ENCODE data around the gene DOCK1. TPM values are rescaled to one million over a fixed set of nuclear protein-coding genes. Genes with fewer than 3 reads are reported as not detected.

The DOCK1 gene
- total RNA-seq, 2 donors from 2014 or later = 41.2 to 56.0 TPM

DNA sequence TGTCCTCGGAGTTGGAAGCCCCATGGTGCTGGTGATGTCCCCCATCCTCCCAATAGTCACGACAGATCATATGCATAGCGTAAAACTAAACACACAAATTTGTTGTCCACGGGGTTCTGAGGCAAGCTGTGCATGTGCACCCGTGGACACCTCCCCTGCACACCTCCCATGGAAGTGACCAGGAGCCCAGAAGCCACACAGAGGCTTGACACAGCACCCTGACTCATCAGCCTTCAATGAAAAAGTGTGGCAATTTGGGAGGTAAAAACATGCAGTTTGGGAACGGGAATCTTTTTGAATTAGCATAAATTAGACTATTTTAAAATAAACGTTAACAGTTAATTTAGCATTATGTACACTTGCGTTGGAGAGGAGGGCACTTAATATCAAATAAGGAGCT is 554.7 kb downstream of the DOCK1 start:
- intact Hi-C loops (cut with DNase I) = no loop called here
- no peaks in the 10 kb centered on the region for H3K9me3 ChIP-seq
- no peaks in the 10 kb centered on the region for H3K4me1 ChIP-seq (replicated peaks)
- H3K36me3 ChIP-seq = no peaks in the 10 kb centered on the region
- 78% methylated on average over 8 of the region's 8 CpGs for WGBS
- no peak for DNase-seq (ENCODE audit: low spot score)
- H3K4me3 ChIP-seq = no peak overlapping the region
- TF ChIP-seq POLR2AphosphoS5 (IDR thresholded peaks at IDR 0.05) (no peak), POLR2A (IDR thresholded peaks at IDR 0.05) (no peak)
- TF ChIP-seq, protein P1, sequence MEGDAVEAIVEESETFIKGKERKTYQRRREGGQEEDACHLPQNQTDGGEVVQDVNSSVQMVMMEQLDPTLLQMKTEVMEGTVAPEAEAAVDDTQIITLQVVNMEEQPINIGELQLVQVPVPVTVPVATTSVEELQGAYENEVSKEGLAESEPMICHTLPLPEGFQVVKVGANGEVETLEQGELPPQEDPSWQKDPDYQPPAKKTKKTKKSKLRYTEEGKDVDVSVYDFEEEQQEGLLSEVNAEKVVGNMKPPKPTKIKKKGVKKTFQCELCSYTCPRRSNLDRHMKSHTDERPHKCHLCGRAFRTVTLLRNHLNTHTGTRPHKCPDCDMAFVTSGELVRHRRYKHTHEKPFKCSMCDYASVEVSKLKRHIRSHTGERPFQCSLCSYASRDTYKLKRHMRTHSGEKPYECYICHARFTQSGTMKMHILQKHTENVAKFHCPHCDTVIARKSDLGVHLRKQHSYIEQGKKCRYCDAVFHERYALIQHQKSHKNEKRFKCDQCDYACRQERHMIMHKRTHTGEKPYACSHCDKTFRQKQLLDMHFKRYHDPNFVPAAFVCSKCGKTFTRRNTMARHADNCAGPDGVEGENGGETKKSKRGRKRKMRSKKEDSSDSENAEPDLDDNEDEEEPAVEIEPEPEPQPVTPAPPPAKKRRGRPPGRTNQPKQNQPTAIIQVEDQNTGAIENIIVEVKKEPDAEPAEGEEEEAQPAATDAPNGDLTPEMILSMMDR (IDR thresholded peaks at IDR 0.05) = no peak
- no peaks in the 10 kb centered on the region for H3K27me3 ChIP-seq (replicated peaks; ENCODE audit: insufficient read depth)
- H3K27ac ChIP-seq = no peak overlapping the region

DNA sequence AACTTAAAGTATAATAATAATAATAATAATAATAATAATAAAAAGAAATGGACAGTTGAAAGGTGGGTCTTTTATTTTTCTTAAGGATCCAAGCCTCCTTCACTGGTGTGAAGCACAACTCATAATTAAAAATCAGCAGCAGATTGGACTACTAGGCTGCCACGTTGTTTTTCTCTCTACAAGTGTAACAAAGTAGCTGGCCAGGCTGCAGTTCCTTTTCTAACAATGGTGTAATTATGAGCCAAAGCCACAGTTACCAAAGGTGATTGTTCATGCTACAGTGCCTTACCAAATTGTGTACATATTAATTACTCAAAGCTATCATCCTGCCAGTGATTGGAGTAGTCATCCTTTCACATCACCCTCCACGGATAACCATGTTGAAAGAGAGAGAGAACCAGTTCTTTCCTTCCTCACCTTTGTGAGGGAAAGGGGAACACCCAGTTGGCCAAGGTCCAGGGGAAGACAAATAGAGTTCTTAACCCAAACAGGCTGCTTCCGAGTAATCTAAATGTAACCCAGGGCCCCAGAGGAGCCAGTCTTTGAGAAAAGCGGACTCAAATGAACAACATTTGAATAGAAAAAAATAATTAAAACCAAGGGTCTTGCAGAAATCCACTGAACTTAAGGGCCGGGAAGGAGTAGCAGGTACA is 557.5 kb downstream of the DOCK1 start:
- Histone ChIP-seq H3K27me3 (replicated peaks; ENCODE audit: insufficient read depth) (no peaks in the 10 kb centered on the region), H3K27ac (no peak overlapping the region), H3K36me3 (no peaks in the 10 kb centered on the region), H3K4me3 (no peak overlapping the region), H3K9me3 (no peaks in the 10 kb centered on the region), H3K4me1 (replicated peaks) (no peaks in the 10 kb centered on the region)
- intact Hi-C loops (cut with DNase I) = no loop called here
- TF ChIP-seq POLR2A (IDR thresholded peaks at IDR 0.05) (no peak), POLR2AphosphoS5 (IDR thresholded peaks at IDR 0.05) (no peak)
- TF ChIP-seq, protein P1 (IDR thresholded peaks at IDR 0.05) = no peak
- WGBS = 49% methylated on average over 5 of the region's 5 CpGs
- DNase-seq (ENCODE audit: low spot score) = no peak

DNA sequence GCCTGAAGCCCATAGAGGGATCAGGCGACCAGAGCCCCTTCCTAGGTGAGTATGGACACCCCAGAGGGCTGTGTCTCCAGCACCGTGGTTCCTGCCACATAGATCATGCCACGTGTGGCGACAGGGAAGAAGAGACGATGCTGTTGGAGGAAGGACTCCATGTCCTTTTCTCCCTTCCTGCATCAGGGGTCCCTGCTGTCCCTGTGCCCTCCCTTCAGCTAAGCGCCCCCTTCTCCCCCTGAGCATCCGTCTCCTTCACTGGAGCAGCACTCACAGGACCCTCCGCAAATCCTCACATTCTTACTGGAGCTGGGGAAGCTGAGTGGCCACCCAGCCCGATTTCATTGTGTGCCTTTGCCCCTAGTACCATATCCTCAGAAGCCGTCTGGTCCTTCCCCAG is 558.3 kb downstream of the DOCK1 start:
- Histone ChIP-seq H3K36me3 (no peaks in the 10 kb centered on the region), H3K4me1 (replicated peaks) (no peaks in the 10 kb centered on the region), H3K9me3 (no peaks in the 10 kb centered on the region), H3K27ac (no peak overlapping the region), H3K27me3 (replicated peaks; ENCODE audit: insufficient read depth) (no peaks in the 10 kb centered on the region), H3K4me3 (no peak overlapping the region)
- WGBS = 89% methylated on average over 10 of the region's 10 CpGs
- TF ChIP-seq, protein P1 (IDR thresholded peaks at IDR 0.05) = no peak
- TF ChIP-seq POLR2A (IDR thresholded peaks at IDR 0.05) (no peak), POLR2AphosphoS5 (IDR thresholded peaks at IDR 0.05) (no peak)
- intact Hi-C loops (cut with DNase I) = no loop called here
- no peak for DNase-seq (ENCODE audit: low spot score)

DNA sequence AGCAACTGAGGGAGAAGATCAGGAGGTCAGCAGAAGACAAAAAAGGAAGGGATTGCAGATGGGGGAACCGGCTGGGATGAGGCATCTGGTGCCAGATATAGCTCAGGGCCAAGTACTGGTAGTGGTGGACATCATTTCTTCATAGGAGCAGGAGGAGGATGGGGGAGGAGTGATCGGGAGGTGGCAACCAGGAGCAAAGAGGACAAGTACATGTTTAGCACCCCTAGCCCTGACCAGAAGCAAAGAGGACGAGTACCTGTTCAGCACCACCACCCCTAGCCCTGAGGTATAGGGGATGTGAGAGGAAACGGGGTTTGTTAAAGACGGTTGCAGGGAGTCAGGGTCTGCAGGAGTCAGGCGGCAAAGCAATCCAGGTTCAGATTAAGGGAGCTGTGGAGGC is 559.3 kb downstream of the DOCK1 start:
- no peak for DNase-seq (ENCODE audit: low spot score)

More for the DNA sequence above, 559.3 kb downstream of the DOCK1 start:
- Histone ChIP-seq H3K4me1 (replicated peaks) (no peaks in the 10 kb centered on the region), H3K4me3 (no peak overlapping the region), H3K36me3 (no peaks in the 10 kb centered on the region), H3K27ac (no peak overlapping the region), H3K9me3 (no peaks in the 10 kb centered on the region), H3K27me3 (replicated peaks; ENCODE audit: insufficient read depth) (no peaks in the 10 kb centered on the region)
- intact Hi-C loops (cut with DNase I) = no loop called here
- WGBS = 84% methylated on average over 6 of the region's 6 CpGs
- no peak for TF ChIP-seq POLR2A (IDR thresholded peaks at IDR 0.05)
- TF ChIP-seq, protein P1 (IDR thresholded peaks at IDR 0.05) = no peak
- TF ChIP-seq POLR2AphosphoS5 (IDR thresholded peaks at IDR 0.05) = no peak
